HepG2 (cell line): ENCODE measurements around the gene MNAT1. TPM values are rescaled to one million over a fixed set of nuclear protein-coding genes. Genes with fewer than 3 reads are reported as not detected.

Experiments used
- EED ChIP-seq: sonication (generic); formaldehyde crosslinking; IDR thresholded peaks from 2 replicates; pipeline ENCODE4 v1.5.0; 2020; ENCODE audit warnings: mild to moderate bottlenecking, missing genetic modification reagents
- GATAD1 ChIP-seq: IDR thresholded peaks from 2 replicates; pipeline ENCODE4 v1.6.1; 2016; ENCODE audit warnings: missing genetic modification reagents, missing compliant biosample characterization
- HDAC2 ChIP-seq: sonication (generic); formaldehyde crosslinking; IDR thresholded peaks from 2 replicates; pipeline ENCODE4 v1.4.0; 2020; ENCODE audit warnings: missing genetic modification reagents
- HNRNPH1 ChIP-seq: fragments of 200-400 bp; formaldehyde crosslinking; optimal IDR thresholded peaks from 2 replicates; pipeline ENCODE3; 2017; ENCODE audit warnings: mild to moderate bottlenecking, low read depth, low read length
- HOMEZ ChIP-seq: IDR thresholded peaks from 2 replicates; pipeline ENCODE4 v1.6.1; 2016; ENCODE audit warnings: low read depth
- JUND ChIP-seq: sonication (generic); formaldehyde crosslinking; IDR thresholded peaks from 2 replicates; pipeline ENCODE4 v1.8.0; 2022; ENCODE audit warnings: mild to moderate bottlenecking, missing genetic modification reagents
- KDM2A ChIP-seq: sonication (generic); formaldehyde crosslinking; IDR thresholded peaks from 2 replicates; pipeline ENCODE4 v1.4.0; 2020; ENCODE audit warnings: low read depth, missing genetic modification reagents, borderline replicate concordance
- KDM5A ChIP-seq: fragments of 200-600 bp; sonication (generic); IDR thresholded peaks from 2 replicates; pipeline ENCODE4 v1.7.0; 2018; ENCODE audit warnings: antibody characterized with exemption, mild to moderate bottlenecking, low read length, borderline replicate concordance
- KDM5B ChIP-seq: sonication (generic); formaldehyde crosslinking; IDR thresholded peaks from 2 replicates; pipeline ENCODE4 v1.4.0; 2020; ENCODE audit warnings: missing genetic modification reagents, mild to moderate bottlenecking, borderline replicate concordance
- MTA3 ChIP-seq: sonication (generic); formaldehyde crosslinking; IDR thresholded peaks from 2 replicates; pipeline ENCODE4 v1.4.0; 2020; ENCODE audit warnings: missing genetic modification reagents
- NFYC ChIP-seq: IDR thresholded peaks from 2 replicates; pipeline ENCODE4 v1.6.1; 2016; ENCODE audit warnings: missing genetic modification reagents, missing compliant biosample characterization
- RFX1 ChIP-seq: fragments of 450-650 bp; IDR thresholded peaks from 2 replicates; pipeline ENCODE4 v1.6.1; 2017
- SNAPC5 ChIP-seq: sonication (generic); formaldehyde crosslinking; IDR thresholded peaks from 2 replicates; pipeline ENCODE4 v1.8.1; 2023; ENCODE audit warnings: mild to moderate bottlenecking, missing genetic modification reagents, borderline replicate concordance
- SPEN ChIP-seq: sonication (generic); formaldehyde crosslinking; IDR thresholded peaks from 2 replicates; pipeline ENCODE4 v1.5.1; 2020; ENCODE audit warnings: low read depth, mild to moderate bottlenecking, missing genetic modification reagents
- TBX2 ChIP-seq: sonication (generic); formaldehyde crosslinking; IDR thresholded peaks from 2 replicates; pipeline ENCODE4 v1.5.0; 2020; ENCODE audit warnings: missing genetic modification reagents, mild to moderate bottlenecking, borderline replicate concordance
- ZNF160 ChIP-seq: sonication (generic); formaldehyde crosslinking; IDR thresholded peaks from 2 replicates; pipeline ENCODE4 v1.8.0; 2022; ENCODE audit warnings: mild to moderate bottlenecking, inconsistent platforms, missing genetic modification reagents
- ZNF615 ChIP-seq: sonication (generic); formaldehyde crosslinking; IDR thresholded peaks from 2 replicates; pipeline ENCODE4 v1.5.0; 2020; ENCODE audit warnings: mild to moderate bottlenecking, missing genetic modification reagents, borderline replicate concordance
- ZNF713 ChIP-seq: sonication (generic); formaldehyde crosslinking; IDR thresholded peaks from 2 replicates; pipeline ENCODE4 v1.4.0; 2020; ENCODE audit warnings: mild to moderate bottlenecking, missing genetic modification reagents
- ZNF839 ChIP-seq: sonication (generic); formaldehyde crosslinking; IDR thresholded peaks from 2 replicates; pipeline ENCODE4 v1.4.0; 2020; ENCODE audit warnings: missing genetic modification reagents, mild to moderate bottlenecking, borderline replicate concordance
- ZSCAN22 ChIP-seq: sonication (generic); formaldehyde crosslinking; IDR thresholded peaks from 2 replicates; pipeline ENCODE4 v1.4.0; 2020; ENCODE audit warnings: mild to moderate bottlenecking, missing genetic modification reagents
- ZSCAN29 ChIP-seq: sonication (generic); formaldehyde crosslinking; conservative IDR thresholded peaks from 2 replicates; pipeline ENCODE4 v1.4.0; 2020; ENCODE audit warnings: mild to moderate bottlenecking, missing genetic modification reagents
- polyA plus RNA-seq, 8 experiments: library from polyadenylated mRNA; depleted of rRNA in 3 of 8; stranded (reverse) in 7 of 8; unstranded in 1 of 8; fragments of >200 nt; fragmentation: Illumina TruSeq in 4 of 8; extraction: Trizol in 4 of 8; gene quantifications; 2 replicates each; pipeline versions ENCODE4 v1.2.1 to v1.2.3, GENCODE V29; 2011 to 2016; ENCODE audit warnings: low read depth in 4 of 8, missing spikeins in 1 of 8, mixed read lengths in 1 of 8; ENCODE audit not compliant: insufficient read depth in 1 of 8
- total RNA-seq, 5 experiments: library from RNA; depleted of rRNA; stranded (reverse); fragments of >200 nt; fragmentation: Illumina TruSeq; extraction: Trizol; gene quantifications; 2 replicates each; pipeline ENCODE4 v1.2.3, GENCODE V29; 2016; ENCODE audit warnings: low read depth in 1 of 5
- TF ChIP-seq, protein P1 (sequence below): sonication (generic); formaldehyde crosslinking; IDR thresholded peaks from 2 replicates; pipeline ENCODE4 v1.4.0; 2020; ENCODE audit warnings: mild to moderate bottlenecking, low read depth, missing genetic modification reagents
- TF ChIP-seq, protein P2 (sequence below): sonication (generic); formaldehyde crosslinking; IDR thresholded peaks from 2 replicates; pipeline ENCODE4 v1.5.0; 2020; ENCODE audit warnings: mild to moderate bottlenecking, missing genetic modification reagents

Gene MNAT1
- total and polyA plus RNA-seq, 2 of the 13 experiments (the other 11 are each of a cell fraction or from before 2014, with no cell fraction given), result 49.2 to 94.8 TPM

- TF ChIP-seq HOMEZ (CRISPR knock-in tag) (peak; percentile 69), JUND (CRISPR knock-in tag) (no peak), ZSCAN22 (CRISPR knock-in tag) (no peak), TBX2 (peak; percentile 77; the same call in 1 of the 2 replicates), SNAPC5 (CRISPR knock-in tag) (0 out of 2 replicates have a peak, but pooled peaks have one; percentile 23), KDM5B (CRISPR knock-in tag) (peak; percentile 68; the same call in 1 of the 2 replicates), ZNF839 (CRISPR knock-in tag) (no peak; the same call in 1 of the 2 replicates), KDM5A (peak; percentile 97), EED (CRISPR knock-in tag) (peak; percentile 78; the same call in 1 of the 2 replicates), ZNF713 (CRISPR knock-in tag) (peak; percentile 73; the same call in 1 of the 2 replicates), KDM2A (CRISPR knock-in tag) (peak; percentile 96), GATAD1 (CRISPR knock-in tag) (peak; percentile 98), ZNF615 (CRISPR knock-in tag) (0 out of 2 replicates have a peak, but pooled peaks have one; percentile 79), HDAC2 (CRISPR knock-in tag) (peak; percentile 87), SPEN (CRISPR knock-in tag) (peak; percentile 94), MTA3 (CRISPR knock-in tag) (no peak), NFYC (peak; percentile 38), ZNF160 (CRISPR knock-in tag) (0 out of 2 replicates have a peak, but pooled peaks have one; percentile 29), RFX1 (peak; percentile 72), ZSCAN29 (CRISPR knock-in tag) (0 out of 2 replicates have a peak, but pooled peaks have one; percentile 48), HNRNPH1 (peak; percentile 56)
- TF ChIP-seq, protein P1, sequence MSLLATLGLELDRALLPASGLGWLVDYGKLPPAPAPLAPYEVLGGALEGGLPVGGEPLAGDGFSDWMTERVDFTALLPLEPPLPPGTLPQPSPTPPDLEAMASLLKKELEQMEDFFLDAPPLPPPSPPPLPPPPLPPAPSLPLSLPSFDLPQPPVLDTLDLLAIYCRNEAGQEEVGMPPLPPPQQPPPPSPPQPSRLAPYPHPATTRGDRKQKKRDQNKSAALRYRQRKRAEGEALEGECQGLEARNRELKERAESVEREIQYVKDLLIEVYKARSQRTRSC (CRISPR knock-in tag), result 0 out of 2 replicates have a peak, but pooled peaks have one; percentile 27
- TF ChIP-seq, protein P2, sequence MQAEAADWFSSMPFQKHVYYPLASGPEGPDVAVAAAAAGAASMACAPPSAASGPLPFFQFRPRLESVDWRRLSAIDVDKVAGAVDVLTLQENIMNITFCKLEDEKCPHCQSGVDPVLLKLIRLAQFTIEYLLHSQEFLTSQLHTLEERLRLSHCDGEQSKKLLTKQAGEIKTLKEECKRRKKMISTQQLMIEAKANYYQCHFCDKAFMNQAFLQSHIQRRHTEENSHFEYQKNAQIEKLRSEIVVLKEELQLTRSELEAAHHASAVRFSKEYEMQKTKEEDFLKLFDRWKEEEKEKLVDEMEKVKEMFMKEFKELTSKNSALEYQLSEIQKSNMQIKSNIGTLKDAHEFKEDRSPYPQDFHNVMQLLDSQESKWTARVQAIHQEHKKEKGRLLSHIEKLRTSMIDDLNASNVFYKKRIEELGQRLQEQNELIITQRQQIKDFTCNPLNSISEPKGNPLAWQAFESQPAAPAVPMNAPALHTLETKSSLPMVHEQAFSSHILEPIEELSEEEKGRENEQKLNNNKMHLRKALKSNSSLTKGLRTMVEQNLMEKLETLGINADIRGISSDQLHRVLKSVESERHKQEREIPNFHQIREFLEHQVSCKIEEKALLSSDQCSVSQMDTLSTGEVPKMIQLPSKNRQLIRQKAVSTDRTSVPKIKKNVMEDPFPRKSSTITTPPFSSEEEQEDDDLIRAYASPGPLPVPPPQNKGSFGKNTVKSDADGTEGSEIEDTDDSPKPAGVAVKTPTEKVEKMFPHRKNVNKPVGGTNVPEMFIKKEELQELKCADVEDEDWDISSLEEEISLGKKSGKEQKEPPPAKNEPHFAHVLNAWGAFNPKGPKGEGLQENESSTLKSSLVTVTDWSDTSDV, result 0 out of 2 replicates have a peak, but pooled peaks have one; percentile 39
Measured at GRCh38 chr14:60980811-60981632, 246.5 kb downstream of the MNAT1 start, which contains the start of the genes SLC38A6 and TRMT5 (continued).
